ENCODE data around the gene RCAN3. TPM values are rescaled to one million over a fixed set of nuclear protein-coding genes. Genes with fewer than 3 reads are reported as not detected.

RCAN3 gene
- total and polyA plus RNA-seq, 9 of the 15 experiments (the other 6 are each of a cell fraction or from before 2014, with no cell fraction given), result 0.10 to 1.4 (median 0.43) TPM

DNA sequence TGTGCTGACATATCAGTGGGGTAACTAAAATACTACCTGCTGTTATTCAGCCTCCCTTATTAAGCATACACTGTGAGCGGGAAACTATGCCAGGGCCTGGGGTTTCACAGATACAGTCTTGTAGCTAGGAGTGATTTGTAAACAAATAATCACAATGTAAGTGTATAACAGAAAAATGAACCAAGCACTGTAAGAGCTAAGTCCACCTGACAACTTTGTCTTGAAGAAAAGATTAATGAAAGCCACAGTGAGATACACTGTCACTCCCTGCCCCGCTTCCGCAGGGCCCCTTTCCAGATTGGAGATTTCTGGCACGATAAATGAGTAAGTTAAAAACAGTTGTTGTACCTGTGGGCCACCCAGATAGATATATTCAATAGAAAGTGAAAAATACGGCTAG, 4.8 kb downstream of the RCAN3 start (continued):
- TF ChIP-seq, protein P1, sequence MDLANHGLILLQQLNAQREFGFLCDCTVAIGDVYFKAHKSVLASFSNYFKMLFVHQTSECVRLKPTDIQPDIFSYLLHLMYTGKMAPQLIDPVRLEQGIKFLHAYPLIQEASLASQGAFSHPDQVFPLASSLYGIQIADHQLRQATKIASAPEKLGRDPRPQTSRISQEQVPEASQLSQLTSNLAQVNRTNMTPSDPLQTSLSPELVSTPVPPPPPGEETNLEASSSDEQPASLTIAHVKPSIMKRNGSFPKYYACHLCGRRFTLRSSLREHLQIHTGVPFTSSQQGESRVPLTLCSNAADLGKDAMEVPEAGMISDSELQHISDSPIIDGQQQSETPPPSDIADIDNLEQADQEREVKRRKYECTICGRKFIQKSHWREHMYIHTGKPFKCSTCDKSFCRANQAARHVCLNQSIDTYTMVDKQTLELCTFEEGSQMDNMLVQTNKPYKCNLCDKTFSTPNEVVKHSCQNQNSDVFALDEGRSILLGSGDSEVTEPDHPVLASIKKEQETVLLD (IDR thresholded peaks at IDR 0.05), result no peak
- TF ChIP-seq ESRRA (IDR thresholded peaks at IDR 0.05; ENCODE audit: borderline replicate concordance, low read depth) (no peak), ZNF140 (CRISPR knock-in tag; IDR thresholded peaks at IDR 0.05) (no peak), PHB2 (IDR thresholded peaks at IDR 0.05; ENCODE audit: low read depth) (no peak), PHF21A (IDR thresholded peaks at IDR 0.05; ENCODE audit: borderline replicate concordance, low read depth) (no peak), NFE2 (IDR thresholded peaks at IDR 0.05; ENCODE audit: low read depth) (peak; percentile 73), ERF (CRISPR knock-in tag; IDR thresholded peaks at IDR 0.05) (no peak), RBFOX2 (IDR thresholded peaks at IDR 0.05; ENCODE audit: low read depth, low read length) (no peak), FOXK2 (conservative IDR thresholded peaks at IDR 0.05 in 1 of 2, IDR thresholded peaks at IDR 0.05 in 1 of 2; ENCODE audit: low read depth in 2 of 2) (no peak), GABPA (tag; conservative IDR thresholded peaks at IDR 0.05; ENCODE audit: low read depth) (no peak), DDX20 (tag; IDR thresholded peaks at IDR 0.05; ENCODE audit: low read depth) (no peak), IFI16 (CRISPR knock-in tag; IDR thresholded peaks at IDR 0.05) (no peak), SOX6 (IDR thresholded peaks at IDR 0.05) (peak; percentile 38; the same call in 1 of the 2 replicates), ASH1L (IDR thresholded peaks at IDR 0.05; ENCODE audit: borderline replicate concordance, low read depth, partially characterized antibody) (no peak), CTBP1 (IDR thresholded peaks at IDR 0.05; ENCODE audit: borderline replicate concordance) (peak; percentile 21; the same call in 1 of the 2 replicates)
- TF ChIP-seq, protein P2, sequence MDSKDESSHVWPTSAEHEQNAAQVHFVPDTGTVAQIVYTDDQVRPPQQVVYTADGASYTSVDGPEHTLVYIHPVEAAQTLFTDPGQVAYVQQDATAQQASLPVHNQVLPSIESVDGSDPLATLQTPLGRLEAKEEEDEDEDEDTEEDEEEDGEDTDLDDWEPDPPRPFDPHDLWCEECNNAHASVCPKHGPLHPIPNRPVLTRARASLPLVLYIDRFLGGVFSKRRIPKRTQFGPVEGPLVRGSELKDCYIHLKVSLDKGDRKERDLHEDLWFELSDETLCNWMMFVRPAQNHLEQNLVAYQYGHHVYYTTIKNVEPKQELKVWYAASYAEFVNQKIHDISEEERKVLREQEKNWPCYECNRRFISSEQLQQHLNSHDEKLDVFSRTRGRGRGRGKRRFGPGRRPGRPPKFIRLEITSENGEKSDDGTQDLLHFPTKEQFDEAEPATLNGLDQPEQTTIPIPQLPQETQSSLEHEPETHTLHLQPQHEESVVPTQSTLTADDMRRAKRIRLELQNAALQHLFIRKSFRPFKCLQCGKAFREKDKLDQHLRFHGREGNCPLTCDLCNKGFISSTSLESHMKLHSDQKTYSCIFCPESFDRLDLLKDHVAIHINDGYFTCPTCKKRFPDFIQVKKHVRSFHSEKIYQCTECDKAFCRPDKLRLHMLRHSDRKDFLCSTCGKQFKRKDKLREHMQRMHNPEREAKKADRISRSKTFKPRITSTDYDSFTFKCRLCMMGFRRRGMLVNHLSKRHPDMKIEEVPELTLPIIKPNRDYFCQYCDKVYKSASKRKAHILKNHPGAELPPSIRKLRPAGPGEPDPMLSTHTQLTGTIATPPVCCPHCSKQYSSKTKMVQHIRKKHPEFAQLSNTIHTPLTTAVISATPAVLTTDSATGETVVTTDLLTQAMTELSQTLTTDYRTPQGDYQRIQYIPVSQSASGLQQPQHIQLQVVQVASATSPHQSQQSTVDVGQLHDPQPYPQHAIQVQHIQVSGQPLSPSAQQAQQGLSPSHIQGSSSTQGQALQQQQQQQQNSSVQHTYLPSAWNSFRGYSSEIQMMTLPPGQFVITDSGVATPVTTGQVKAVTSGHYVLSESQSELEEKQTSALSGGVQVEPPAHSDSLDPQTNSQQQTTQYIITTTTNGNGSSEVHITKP (IDR thresholded peaks at IDR 0.05; ENCODE audit: partially characterized antibody), result no peak
- TF ChIP-seq, protein P3, sequence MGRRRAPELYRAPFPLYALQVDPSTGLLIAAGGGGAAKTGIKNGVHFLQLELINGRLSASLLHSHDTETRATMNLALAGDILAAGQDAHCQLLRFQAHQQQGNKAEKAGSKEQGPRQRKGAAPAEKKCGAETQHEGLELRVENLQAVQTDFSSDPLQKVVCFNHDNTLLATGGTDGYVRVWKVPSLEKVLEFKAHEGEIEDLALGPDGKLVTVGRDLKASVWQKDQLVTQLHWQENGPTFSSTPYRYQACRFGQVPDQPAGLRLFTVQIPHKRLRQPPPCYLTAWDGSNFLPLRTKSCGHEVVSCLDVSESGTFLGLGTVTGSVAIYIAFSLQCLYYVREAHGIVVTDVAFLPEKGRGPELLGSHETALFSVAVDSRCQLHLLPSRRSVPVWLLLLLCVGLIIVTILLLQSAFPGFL (CRISPR knock-in tag; IDR thresholded peaks at IDR 0.05), result no peak
- TF ChIP-seq, protein P4, sequence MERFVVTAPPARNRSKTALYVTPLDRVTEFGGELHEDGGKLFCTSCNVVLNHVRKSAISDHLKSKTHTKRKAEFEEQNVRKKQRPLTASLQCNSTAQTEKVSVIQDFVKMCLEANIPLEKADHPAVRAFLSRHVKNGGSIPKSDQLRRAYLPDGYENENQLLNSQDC (CRISPR knock-in tag; IDR thresholded peaks at IDR 0.05), result no peak
- TF ChIP-seq, protein P5, sequence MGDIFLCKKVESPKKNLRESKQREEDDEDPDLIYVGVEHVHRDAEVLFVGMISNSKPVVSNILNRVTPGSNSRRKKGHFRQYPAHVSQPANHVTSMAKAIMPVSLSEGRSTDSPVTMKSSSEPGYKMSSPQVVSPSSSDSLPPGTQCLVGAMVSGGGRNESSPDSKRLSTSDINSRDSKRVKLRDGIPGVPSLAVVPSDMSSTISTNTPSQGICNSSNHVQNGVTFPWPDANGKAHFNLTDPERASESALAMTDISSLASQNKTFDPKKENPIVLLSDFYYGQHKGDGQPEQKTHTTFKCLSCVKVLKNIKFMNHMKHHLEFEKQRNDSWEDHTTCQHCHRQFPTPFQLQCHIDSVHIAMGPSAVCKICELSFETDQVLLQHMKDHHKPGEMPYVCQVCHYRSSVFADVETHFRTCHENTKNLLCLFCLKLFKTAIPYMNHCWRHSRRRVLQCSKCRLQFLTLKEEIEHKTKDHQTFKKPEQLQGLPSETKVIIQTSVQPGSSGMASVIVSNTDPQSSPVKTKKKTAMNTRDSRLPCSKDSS (IDR thresholded peaks at IDR 0.05; ENCODE audit: low read depth, partially characterized antibody), result no peak
- TF ChIP-seq, protein P6, sequence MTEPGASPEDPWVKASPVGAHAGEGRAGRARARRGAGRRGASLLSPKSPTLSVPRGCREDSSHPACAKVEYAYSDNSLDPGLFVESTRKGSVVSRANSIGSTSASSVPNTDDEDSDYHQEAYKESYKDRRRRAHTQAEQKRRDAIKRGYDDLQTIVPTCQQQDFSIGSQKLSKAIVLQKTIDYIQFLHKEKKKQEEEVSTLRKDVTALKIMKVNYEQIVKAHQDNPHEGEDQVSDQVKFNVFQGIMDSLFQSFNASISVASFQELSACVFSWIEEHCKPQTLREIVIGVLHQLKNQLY (CRISPR knock-in tag; conservative IDR thresholded peaks at IDR 0.05), result no peak

All from K562 (cell line).